Peyer's patch (tissue), 4 donors: Measurements from ENCODE around the gene KRT7.

ENCODE experiments used
- POLR2A ChIP-seq, 2 donors: fragments of 450-650 bp; IDR thresholded peaks; one replicate each; pipeline ENCODE4 v1.5.1; 2017; ENCODE audit warnings: antibody characterized with exemption in 2 of 2, mild to moderate bottlenecking in 2 of 2, moderate library complexity in 2 of 2
- TF ChIP-seq, protein P1 (sequence below), 6 experiments: fragments of 450-650 bp in 4 of 6; fragments of 200-600 bp in 2 of 6; sonication (generic) in 1 of 6; IDR thresholded peaks; one replicate each; pipeline ENCODE4 v1.5.1; 2017 to 2019; ENCODE audit warnings: antibody characterized with exemption in 6 of 6, mild to moderate bottlenecking in 3 of 6, moderate library complexity in 1 of 6

DNA sequence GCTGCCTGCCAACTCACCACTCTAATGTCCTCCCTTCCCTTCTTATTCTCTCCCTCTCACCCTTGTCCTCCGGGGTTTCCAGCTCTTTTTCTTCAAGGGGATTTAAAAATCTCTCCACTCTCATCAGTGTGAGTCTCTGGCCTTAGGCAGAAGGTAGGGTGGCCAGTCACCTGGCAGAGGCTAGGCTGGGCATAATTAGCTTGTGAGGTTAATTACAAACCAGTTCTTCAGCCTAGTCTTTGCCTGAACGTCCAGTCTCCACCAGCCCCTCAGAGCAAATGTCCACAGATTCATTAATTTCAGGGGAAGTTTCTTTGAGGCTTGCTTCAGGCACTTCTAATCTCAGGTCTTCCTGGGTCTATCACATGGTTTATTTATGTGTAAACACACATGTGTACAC lies 6.7 kb downstream of the KRT7 start:
- TF ChIP-seq, protein P1, sequence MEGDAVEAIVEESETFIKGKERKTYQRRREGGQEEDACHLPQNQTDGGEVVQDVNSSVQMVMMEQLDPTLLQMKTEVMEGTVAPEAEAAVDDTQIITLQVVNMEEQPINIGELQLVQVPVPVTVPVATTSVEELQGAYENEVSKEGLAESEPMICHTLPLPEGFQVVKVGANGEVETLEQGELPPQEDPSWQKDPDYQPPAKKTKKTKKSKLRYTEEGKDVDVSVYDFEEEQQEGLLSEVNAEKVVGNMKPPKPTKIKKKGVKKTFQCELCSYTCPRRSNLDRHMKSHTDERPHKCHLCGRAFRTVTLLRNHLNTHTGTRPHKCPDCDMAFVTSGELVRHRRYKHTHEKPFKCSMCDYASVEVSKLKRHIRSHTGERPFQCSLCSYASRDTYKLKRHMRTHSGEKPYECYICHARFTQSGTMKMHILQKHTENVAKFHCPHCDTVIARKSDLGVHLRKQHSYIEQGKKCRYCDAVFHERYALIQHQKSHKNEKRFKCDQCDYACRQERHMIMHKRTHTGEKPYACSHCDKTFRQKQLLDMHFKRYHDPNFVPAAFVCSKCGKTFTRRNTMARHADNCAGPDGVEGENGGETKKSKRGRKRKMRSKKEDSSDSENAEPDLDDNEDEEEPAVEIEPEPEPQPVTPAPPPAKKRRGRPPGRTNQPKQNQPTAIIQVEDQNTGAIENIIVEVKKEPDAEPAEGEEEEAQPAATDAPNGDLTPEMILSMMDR (IDR thresholded peaks at IDR 0.05) = no peak
- no peak for TF ChIP-seq POLR2A (IDR thresholded peaks at IDR 0.05)
